K562 (cell line): ENCODE data around the gene EVL. TPM values are rescaled to one million over a fixed set of nuclear protein-coding genes. Genes with fewer than 3 reads are reported as not detected.

Experiments
- ATAC-seq: fragments of 200-7000 bp; cut with Tn5 transposase; 3 replicates; pipeline ENCODE4 v1.9.1; 2020; ENCODE audit warnings: moderate library complexity
- BruUV-seq: library from RNA; stranded (reverse); fragments of 400-500 nt; replicated peaks from 2 replicates; lab custom pipeline; 2021; lab: Mats Ljungman, UMichigan
- CTCF ChIA-PET: fragments of 300-600 bp; formaldehyde crosslinking; extraction: SDS; loops from one replicate; lab custom pipeline; 2021; ENCODE audit warnings: low intra/inter-chr PET ratio; lab: Yijun Ruan, JAX
- POLR2A ChIA-PET: fragments of 300-600, 350-650 bp; sonication (Branson Sonifier 250); formaldehyde crosslinking; extraction: SDS; loops from one replicate; lab custom pipeline; 2021; ENCODE audit warnings: antibody characterized with exemption, inconsistent platforms; lab: Yijun Ruan, JAX
- DNase-seq, 4 experiments: peaks; one replicate each; pipeline versions ENCODE4 v3.0.0 to v3.0.0-alpha.2; 2011 to 2018; ENCODE audit warnings: low spot score in 3 of 4, mixed read lengths in 3 of 4; ENCODE audit errors: extremely low read depth in 1 of 4
- FAIRE-seq: peaks from 2 replicates; lab custom pipeline; 2011; peaks lifted over from hg19 to GRCh38; lab: Jason Lieb, UNC
- H2AFZ ChIP-seq: 2 replicates; pipeline ENCODE4 v1.6.0; 2011; ENCODE audit warnings: low read depth, low read length, control low read depth, inconsistent platforms
- H3K27ac ChIP-seq: fragments of 200-600 bp; 3 replicates; pipeline ENCODE4 v1.8.0; 2011; ENCODE audit warnings: low read depth, mild to moderate bottlenecking, control low read depth, inconsistent platforms, low read length, moderate library complexity, mixed read lengths; ENCODE audit errors: extremely low read depth
- H3K27me3 ChIP-seq, 2 experiments: fragments of 300-600 bp in 1 of 2; 2 replicates in 1 of 2; 3 replicates in 1 of 2; pipeline versions ENCODE4 v1.6.0 to v1.8.0; 2011; ENCODE audit warnings: inconsistent platforms in 2 of 2, low read length in 2 of 2, mild to moderate bottlenecking in 1 of 2, mixed read lengths in 1 of 2, moderate library complexity in 1 of 2; ENCODE audit not compliant: control insufficient read depth in 2 of 2, insufficient read depth in 2 of 2
- H3K36me3 ChIP-seq: fragments of 300-600 bp; 3 replicates; pipeline ENCODE4 v1.8.0; 2011; ENCODE audit warnings: mild to moderate bottlenecking, low read length, inconsistent platforms; ENCODE audit not compliant: control insufficient read depth, insufficient read depth
- H3K4me1 ChIP-seq, 2 experiments: fragments of 200-600 bp in 1 of 2; replicated peaks in 1 of 2; 2 replicates in 1 of 2; 3 replicates in 1 of 2; pipeline versions ENCODE4 v1.5.1 to v1.8.0; 2011; ENCODE audit warnings: inconsistent platforms in 2 of 2, low read length in 2 of 2, mild to moderate bottlenecking in 1 of 2, mixed read lengths in 1 of 2, moderate library complexity in 1 of 2; ENCODE audit not compliant: control insufficient read depth in 2 of 2, insufficient read depth in 2 of 2
- H3K4me2 ChIP-seq: 2 replicates; pipeline ENCODE4 v1.6.1; 2011; ENCODE audit warnings: low read length, control low read depth, inconsistent platforms, mixed read lengths; ENCODE audit not compliant: insufficient read depth
- H3K4me3 ChIP-seq: fragments of 200-600 bp; sonication (generic), shearing (Covaris generic); 2 replicates; pipeline ENCODE4 v1.5.1; 2016; ENCODE audit warnings: control low read depth, inconsistent platforms
- H3K79me2 ChIP-seq: fragments of 200-600 bp; 3 replicates; pipeline ENCODE4 v1.8.0; 2011; ENCODE audit warnings: low read length, inconsistent platforms; ENCODE audit not compliant: control insufficient read depth, insufficient read depth
- H3K9ac ChIP-seq, 2 experiments: 2 replicates each; pipeline versions ENCODE4 v1.6.0 to v1.6.1; 2011; ENCODE audit warnings: low read depth in 2 of 2, low read length in 2 of 2, control low read depth in 1 of 2, inconsistent platforms in 1 of 2, mild to moderate bottlenecking in 1 of 2, mixed read lengths in 1 of 2; ENCODE audit not compliant: insufficient read depth in 1 of 2
- H3K9me1 ChIP-seq: one replicate; pipeline ENCODE4 v1.6.0; 2011; ENCODE audit warnings: inconsistent platforms, mild to moderate bottlenecking, low read length, moderate library complexity; ENCODE audit not compliant: control insufficient read depth, insufficient read depth
- H3K9me3 ChIP-seq: replicated peaks from 2 replicates; pipeline ENCODE4 v1.5.1; 2011; ENCODE audit warnings: low read depth, low read length, inconsistent platforms; ENCODE audit not compliant: control insufficient read depth, insufficient read depth
- H4K20me1 ChIP-seq: replicated peaks from 2 replicates; pipeline ENCODE4 v1.6.1; 2011; ENCODE audit warnings: low read length, inconsistent platforms, mixed read lengths; ENCODE audit not compliant: control insufficient read depth, insufficient read depth
- ELF4 ChIP-seq: fragments of 450-650 bp; formaldehyde crosslinking; IDR thresholded peaks from 2 replicates; pipeline ENCODE4 v1.4.0; 2022; ENCODE audit warnings: missing genetic modification characterization
- HMG20B ChIP-seq: fragments of 250-450 bp; sonication (Bioruptor Pico); IDR thresholded peaks from 2 replicates; pipeline ENCODE4 v1.5.0; 2021; ENCODE audit warnings: mild to moderate bottlenecking
- MGA ChIP-seq: fragments of 450-650 bp; IDR thresholded peaks from 2 replicates; pipeline ENCODE4 v1.6.1; 2016; ENCODE audit warnings: mild to moderate bottlenecking, moderate library complexity
- NCOA4 ChIP-seq: fragments of 450-650 bp; IDR thresholded peaks from 2 replicates; pipeline ENCODE4 v1.6.1; 2018; ENCODE audit warnings: mild to moderate bottlenecking; ENCODE audit not compliant: partially characterized antibody
- TARDBP ChIP-seq: fragments of 450-650 bp; IDR thresholded peaks from 2 replicates; pipeline ENCODE4 v1.6.1; 2016
- VEZF1 ChIP-seq: fragments of 200-800 bp; sonication (Bioruptor generic); IDR thresholded peaks from 2 replicates; pipeline ENCODE4 v1.6.1; 2017; ENCODE audit warnings: missing genetic modification characterization, missing compliant biosample characterization
- ZNF740 ChIP-seq, 3 experiments: fragments of 200-800 bp in 1 of 3; sonication (Bioruptor generic) in 1 of 3; sonication (generic) in 1 of 3; formaldehyde crosslinking in 1 of 3; IDR thresholded peaks; 2 replicates each; pipeline versions ENCODE4 v1.6.1 to v1.8.0; 2016 to 2022; ENCODE audit warnings: mild to moderate bottlenecking in 2 of 3, missing compliant biosample characterization in 2 of 3, missing genetic modification characterization in 2 of 3, missing genetic modification reagents in 1 of 3
- WGBS: fragments of 100-300 bp; shearing (Covaris generic); methylation state at CpG from one replicate; pipeline ENCODE4 v1.1.6; 2016; ENCODE audit warnings: low coverage, mixed read lengths; ENCODE audit not compliant: insufficient coverage; ENCODE audit errors: missing lambda C conversion rate; 5-methylcytosine and 5-hydroxymethylcytosine counted together
- in situ Hi-C: fragments of 300-500 bp; cut with MboI; formaldehyde crosslinking; loops from 4 replicates; pipeline ENCODE4 v1.15.0; 2018; ENCODE audit warnings: inconsistent platforms, mixed read lengths
- intact Hi-C: fragments of 100-400 bp; cut with micrococcal nuclease; formaldehyde crosslinking; loops from 2 replicates; pipeline ENCODE4 v1.14.2; 2022
- polyA plus RNA-seq, 8 experiments: library from polyadenylated mRNA; depleted of rRNA in 4 of 8; stranded (reverse) in 5 of 8; unstranded in 3 of 8; fragments of >200 nt; fragmentation: Nextera tagmentation in 2 of 8; fragmentation: Illumina TruSeq in 1 of 8; extraction: Ambion mirVana in 2 of 8; extraction: Trizol in 1 of 8; gene quantifications; 2 replicates each; pipeline versions ENCODE4 v1.2.1 to v1.2.3, GENCODE V29; 2011 to 2014; ENCODE audit warnings: inconsistent platforms in 1 of 8, missing spikeins in 1 of 8
- total RNA-seq, 7 experiments: library from RNA; depleted of rRNA in 6 of 7; stranded (reverse); fragments of >200 nt in 6 of 7; fragmentation: Illumina TruSeq in 2 of 7; extraction: Trizol in 2 of 7; gene quantifications; 2 replicates each; pipeline versions ENCODE4 v1.2.1 to v1.2.3, GENCODE V29; 2011 to 2021; ENCODE audit warnings: low replicate concordance in 1 of 7

Gene EVL
- total and polyA plus RNA-seq, 9 of the 15 experiments (the other 6 are each of a cell fraction or from before 2014, with no cell fraction given), result 2.9 to 43.4 (median 23.9) TPM

- peaks cover 6 to 38% of the 10 kb centered on the region in 2 experiments; a peak in 3 of 5 replicates for H3K4me1 ChIP-seq
- peak overlapping the region; percentile 54 to 88; a peak in 3 of 4 replicates for H3K9ac ChIP-seq
- H2AFZ ChIP-seq, result peak overlapping the region; percentile 70
- ChIA-PET POLR2A (interaction anchor here (0.6 to 1.2 kb wide), 2 partner anchors 77 to 123 kb away, joined by 3 read pairs; no protein-coding TSS in a partner anchor), CTCF (no interaction called here)
- intact Hi-C loops (no loop called here), in situ Hi-C loops (no loop called here)
- H3K9me1 ChIP-seq, result no peaks in the 10 kb centered on the region
- no TSS peak for BruUV-seq
- no peak for FAIRE-seq
- WGBS, result no CpG with 5 or more reads among the region's 16 CpGs
- H3K79me2 ChIP-seq, result no peaks in the 10 kb centered on the region
- peak overlapping the region; percentile 29; the same call in 1 of the 2 replicates for H3K4me3 ChIP-seq
- H3K27me3 ChIP-seq, result no peaks in the 10 kb centered on the region
- ATAC-seq, result peak; percentile 56
- no peaks in the 10 kb centered on the region for H3K36me3 ChIP-seq
- DNase-seq, result peak in 3 of 4 experiments; percentile 26 to 58 (median 56)
- H4K20me1 ChIP-seq, result no peaks in the 10 kb centered on the region
- H3K4me2 ChIP-seq, result peak overlapping the region; percentile 49; the same call in 1 of the 2 replicates
- peak overlapping the region; percentile 58; the same call in 2 of the 3 replicates for H3K27ac ChIP-seq
- H3K9me3 ChIP-seq, result no peaks in the 10 kb centered on the region
- TF ChIP-seq NCOA4 (no peak), ZNF740 (CRISPR knock-in tag; IDR thresholded peaks at IDR 0.05) (no peak), ZNF740 (tag; IDR thresholded peaks at IDR 0.05) (peak in 1 of 2 experiments; percentile 57; a peak in 2 of 4 replicates), MGA (no peak), VEZF1 (peak; percentile 30), ELF4 (no peak), TARDBP (no peak), HMG20B (CRISPR knock-in tag) (no peak)
Measured at GRCh38 chr14:100165831-100166440, 100.7 kb downstream of the EVL start.
